KOPT-K1 (cell line): ENCODE results near the gene RNF133.

Experiments
- H3K27ac ChIP-seq: fragments of 200-600 bp; sonication (generic); 2 replicates; pipeline ENCODE4 v1.5.1; 2016; ENCODE audit warnings: antibody characterized with exemption, mild to moderate bottlenecking, low read depth, low read length; ENCODE audit not compliant: poor library complexity, severe bottlenecking
- H3K36me3 ChIP-seq: fragments of 200-600 bp; sonication (generic); 2 replicates; pipeline ENCODE4 v1.5.1; 2017; ENCODE audit warnings: antibody characterized with exemption, mild to moderate bottlenecking, low read length, moderate library complexity; ENCODE audit not compliant: insufficient read depth
- H3K9me3 ChIP-seq: fragments of 200-600 bp; sonication (generic); 2 replicates; pipeline ENCODE4 v1.5.1; 2017; ENCODE audit warnings: antibody characterized with exemption, low read length, mild to moderate bottlenecking; ENCODE audit not compliant: insufficient read depth, poor library complexity, severe bottlenecking

Gene RNF133

DNA sequence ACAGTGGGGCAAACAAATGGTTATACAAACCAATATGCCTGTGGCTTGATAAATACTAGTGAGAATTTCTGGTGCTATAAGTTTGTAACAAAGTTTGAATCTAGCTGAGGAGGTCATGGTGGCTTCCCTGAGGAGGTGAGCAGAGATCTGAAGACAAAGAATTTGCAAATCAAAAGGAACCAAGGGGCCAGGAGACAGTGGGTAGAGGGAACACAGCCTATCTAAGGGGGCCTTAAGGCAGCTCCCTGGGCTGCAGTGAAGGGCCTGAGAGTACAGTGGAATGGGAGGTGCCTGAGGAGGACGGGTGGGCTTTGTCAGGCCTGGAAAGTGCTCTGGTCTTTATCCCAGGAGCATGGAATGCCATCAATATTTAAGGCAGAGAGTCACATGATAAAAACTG, 21.8 kb downstream of the RNF133 start:
- Histone ChIP-seq H3K9me3 (no peaks in the 10 kb centered on the region), H3K27ac (no peak overlapping the region), H3K36me3 (no peaks in the 10 kb centered on the region)

DNA sequence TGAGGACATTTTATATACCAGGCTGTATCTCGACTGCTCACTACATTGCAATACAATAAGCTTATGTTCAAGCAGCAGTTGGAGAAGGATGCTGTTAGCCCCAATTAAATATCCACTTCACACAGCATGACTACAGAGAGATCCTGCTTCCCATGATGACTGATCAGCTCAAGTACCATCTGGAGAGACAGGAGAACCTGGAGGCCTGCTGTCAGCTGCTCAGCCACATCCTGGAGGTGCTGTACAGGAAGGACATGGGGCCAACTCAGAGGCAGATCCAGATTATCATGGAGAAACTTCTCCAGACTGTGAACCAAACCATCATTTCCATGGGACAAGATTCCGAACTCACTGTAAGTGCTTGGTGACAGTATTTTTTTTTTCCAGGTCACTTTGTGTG, 22.5 kb downstream of the RNF133 start:
- Histone ChIP-seq H3K36me3 (no peaks in the 10 kb centered on the region), H3K9me3 (no peaks in the 10 kb centered on the region), H3K27ac (no peak overlapping the region)

DNA sequence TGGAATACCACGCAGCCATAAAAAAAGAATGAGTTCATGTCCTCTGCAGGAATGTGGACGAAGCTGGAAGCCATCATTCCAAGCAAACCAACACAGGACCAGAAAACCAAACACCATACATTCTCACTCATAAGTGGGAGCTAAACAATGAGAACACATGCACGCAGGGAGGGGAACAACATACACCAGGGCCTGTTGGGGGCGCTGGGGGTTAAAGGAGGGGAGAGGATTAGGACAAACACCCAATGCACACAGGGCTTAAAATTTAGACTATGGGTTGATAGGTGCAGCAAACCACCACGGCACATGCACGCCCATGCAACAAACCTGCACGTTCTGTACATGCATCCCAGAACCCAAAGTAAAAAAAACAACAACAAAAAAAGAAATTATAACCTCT, 23.3 kb downstream of the RNF133 start:
- Histone ChIP-seq H3K27ac (no peak overlapping the region), H3K9me3 (no peaks in the 10 kb centered on the region), H3K36me3 (no peaks in the 10 kb centered on the region)

DNA sequence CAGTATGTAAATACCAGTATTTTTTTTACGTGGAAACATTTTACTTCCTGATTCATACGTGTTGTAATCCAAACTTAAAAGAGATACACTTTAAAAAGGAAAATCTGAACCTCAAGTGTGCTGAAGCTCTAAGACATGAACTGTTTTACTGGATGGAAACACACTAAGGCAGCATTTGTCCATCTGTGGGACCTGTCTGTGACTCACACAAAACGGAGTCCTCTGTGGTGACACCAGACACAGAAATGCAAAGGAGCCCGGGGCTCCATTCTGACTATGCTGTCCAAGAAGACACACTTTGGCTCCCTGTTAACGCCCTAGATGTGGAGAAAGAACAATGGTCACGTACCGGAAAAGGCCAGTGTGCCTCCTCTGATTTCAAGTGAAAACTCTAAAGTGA, 23.9 kb downstream of the RNF133 start:
- Histone ChIP-seq H3K27ac (no peak overlapping the region), H3K9me3 (no peaks in the 10 kb centered on the region), H3K36me3 (no peaks in the 10 kb centered on the region)

DNA sequence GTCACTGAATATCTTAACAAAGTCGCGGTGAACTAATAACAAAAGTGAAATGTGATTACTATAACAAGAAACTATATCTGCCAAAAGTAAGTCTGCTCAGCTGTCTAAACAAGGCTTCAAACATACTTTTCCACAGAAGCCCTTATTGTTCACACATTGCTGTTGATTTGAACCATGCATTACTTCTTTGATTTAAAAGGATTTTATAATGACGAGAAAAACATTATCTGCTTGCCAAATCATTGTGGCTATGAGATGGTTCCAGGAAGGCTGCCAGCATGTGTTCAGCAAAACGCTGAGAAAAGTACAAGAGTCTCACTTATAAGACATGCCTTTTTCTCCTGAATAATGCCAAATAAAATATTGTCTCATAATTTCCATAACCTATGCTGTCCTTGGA, 24.4 kb downstream of the RNF133 start:
- H3K9me3 ChIP-seq: no peaks in the 10 kb centered on the region
- no peak overlapping the region for H3K27ac ChIP-seq
- H3K36me3 ChIP-seq: no peaks in the 10 kb centered on the region

DNA sequence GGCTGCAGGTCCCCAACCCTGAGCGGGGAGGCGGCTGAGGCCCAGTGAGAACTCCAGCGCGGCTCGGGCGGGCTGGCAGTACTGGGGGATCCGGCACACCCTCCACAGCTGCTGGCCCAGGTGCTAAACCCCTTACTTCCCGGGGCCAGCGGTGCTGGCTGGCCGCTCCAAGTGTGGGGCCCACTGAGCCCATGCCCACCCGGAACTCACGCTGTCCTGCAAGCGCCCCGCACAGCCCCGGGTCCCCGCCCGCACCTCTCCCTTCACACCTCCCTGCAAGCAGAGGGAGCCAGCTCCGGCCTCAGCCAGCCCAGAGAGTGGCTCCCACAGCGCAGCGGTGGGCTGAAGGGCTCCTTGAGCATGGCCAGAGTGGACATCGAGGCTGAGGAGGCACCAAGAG, 25.0 kb downstream of the RNF133 start:
- Histone ChIP-seq H3K9me3 (no peaks in the 10 kb centered on the region), H3K27ac (no peak overlapping the region), H3K36me3 (no peaks in the 10 kb centered on the region)

DNA sequence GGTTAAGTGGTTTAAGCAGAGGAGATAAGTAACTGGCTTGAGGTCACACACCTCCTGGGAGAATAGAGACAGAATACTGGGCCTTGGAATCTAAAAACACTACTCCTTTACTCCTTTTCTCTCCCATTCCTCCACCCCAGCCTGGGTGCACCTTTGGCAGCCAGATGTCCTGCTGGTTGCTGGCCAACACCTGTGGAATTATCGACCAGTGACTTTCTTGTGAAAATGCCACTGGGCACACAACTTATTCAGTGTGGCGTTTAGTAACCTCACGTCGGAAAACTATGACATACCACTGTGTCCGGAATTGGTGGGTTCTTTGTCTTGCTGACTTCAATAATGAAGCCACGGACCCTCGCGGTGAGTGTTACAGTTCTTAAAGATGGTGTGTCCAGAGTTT, 26.4 kb downstream of the RNF133 start:
- no peaks in the 10 kb centered on the region for H3K9me3 ChIP-seq
- H3K27ac ChIP-seq: no peak overlapping the region

DNA sequence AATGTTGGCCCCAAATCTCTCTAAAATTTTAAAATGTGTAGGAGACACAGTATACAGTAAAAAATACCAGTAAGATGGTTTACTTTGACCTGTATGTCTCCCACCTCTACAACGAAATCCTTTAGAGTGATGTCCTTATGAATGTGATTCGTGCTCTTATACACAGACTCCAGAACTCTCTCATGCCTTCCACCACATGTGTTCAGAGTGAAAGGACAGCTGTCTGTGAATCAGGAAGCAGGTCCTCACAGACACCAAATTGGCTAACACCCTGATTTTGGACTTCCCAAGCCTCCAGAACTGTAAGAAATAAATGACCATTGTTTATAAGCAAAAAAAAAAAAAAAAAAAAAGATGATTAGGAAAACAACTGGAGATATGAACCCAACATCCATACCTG, 35.2 kb downstream of the RNF133 start:
- Histone ChIP-seq H3K27ac (no peak overlapping the region), H3K36me3 (no peaks in the 10 kb centered on the region), H3K9me3 (no peaks in the 10 kb centered on the region)

More for the DNA sequence above, 26.4 kb downstream of the RNF133 start:
- no peaks in the 10 kb centered on the region for H3K36me3 ChIP-seq

DNA sequence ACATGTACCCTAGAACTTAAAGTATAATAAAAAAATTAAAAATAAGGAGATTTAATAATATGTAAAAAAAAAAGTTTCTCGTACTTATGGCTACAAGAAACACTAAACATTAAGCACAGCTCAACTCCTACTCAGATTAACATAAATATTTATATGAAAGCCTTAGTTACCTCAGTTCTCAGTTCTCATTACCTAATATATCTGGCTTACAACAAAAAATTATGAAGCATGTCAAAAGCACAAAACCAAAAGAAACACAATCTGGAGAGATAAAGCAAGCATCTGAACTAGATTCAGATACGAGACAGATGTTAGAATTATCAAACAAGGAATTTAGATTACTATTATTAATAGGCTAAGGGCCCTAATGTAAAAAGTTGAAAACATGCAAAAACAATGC, 40.1 kb downstream of the RNF133 start:
- H3K36me3 ChIP-seq: no peaks in the 10 kb centered on the region
- H3K27ac ChIP-seq: no peak overlapping the region
- no peaks in the 10 kb centered on the region for H3K9me3 ChIP-seq

DNA sequence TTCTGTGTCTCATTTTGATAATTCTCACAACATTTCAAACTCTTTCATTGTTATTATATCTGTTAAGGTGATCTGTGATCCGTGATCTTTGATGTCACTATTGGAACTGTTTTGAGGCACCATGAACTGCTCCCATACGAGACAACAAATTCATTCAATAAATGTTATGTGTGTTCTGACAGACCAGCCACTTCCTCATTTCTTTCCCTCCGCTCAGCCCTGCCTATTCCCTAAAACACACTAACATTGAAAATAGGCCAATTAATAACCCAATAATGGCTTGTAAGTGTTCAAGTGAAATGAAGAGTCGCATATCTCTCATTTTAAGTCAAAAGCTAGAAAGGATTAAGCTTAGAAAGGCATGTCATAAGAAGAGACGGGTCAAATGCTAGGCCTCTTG, 45.2 kb downstream of the RNF133 start:
- H3K9me3 ChIP-seq: no peaks in the 10 kb centered on the region
- H3K27ac ChIP-seq: no peak overlapping the region
- no peaks in the 10 kb centered on the region for H3K36me3 ChIP-seq

DNA sequence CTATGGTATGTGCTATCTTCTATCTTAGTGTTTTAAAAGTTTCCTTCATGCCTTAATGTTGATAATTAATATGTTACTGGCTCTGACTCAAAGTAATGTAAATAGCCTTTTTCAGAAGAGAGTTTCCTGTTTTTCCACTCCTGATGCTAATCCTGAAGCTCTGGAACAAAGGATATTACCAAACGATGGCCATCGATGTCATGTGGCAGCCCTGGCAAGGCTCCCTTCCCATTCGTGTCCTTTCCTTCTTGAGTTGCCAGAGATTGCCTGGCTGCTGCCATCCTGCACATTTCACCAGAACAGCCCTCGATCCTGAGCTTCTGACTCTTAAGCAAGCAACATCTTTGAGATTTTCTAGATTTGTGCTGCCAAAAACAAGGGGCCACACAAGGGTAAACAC, 46.0 kb downstream of the RNF133 start:
- Histone ChIP-seq H3K36me3 (no peaks in the 10 kb centered on the region), H3K27ac (no peak overlapping the region), H3K9me3 (no peaks in the 10 kb centered on the region)

DNA sequence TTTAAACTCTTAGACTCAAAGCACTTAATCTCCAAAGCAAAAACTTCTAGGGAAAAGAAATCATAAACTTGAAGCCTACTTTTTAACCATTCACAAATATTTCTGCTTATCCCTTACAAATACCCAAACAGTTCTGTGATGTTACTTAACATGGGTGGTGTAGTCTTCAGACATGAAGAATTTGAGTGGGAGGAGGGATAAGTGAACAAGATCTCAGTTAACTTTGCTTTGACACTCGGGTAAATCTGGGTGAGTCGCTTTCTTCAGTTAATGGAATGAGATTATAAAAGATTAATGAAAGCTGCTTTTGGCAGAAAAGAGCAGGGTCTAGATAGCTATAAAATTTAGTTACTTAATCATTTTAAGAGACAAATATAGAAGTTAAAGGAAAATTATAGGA, 47.5 kb downstream of the RNF133 start:
- H3K27ac ChIP-seq: no peak overlapping the region
- H3K9me3 ChIP-seq: no peaks in the 10 kb centered on the region

More for the DNA sequence above, 47.5 kb downstream of the RNF133 start:
- no peaks in the 10 kb centered on the region for H3K36me3 ChIP-seq
